ENCODE data around the gene MCTP1.

MCTP1 gene

GRCh38 chr5:94812232-94812631 is 472.7 kb downstream of the MCTP1 start:
- DNase-seq (ENCODE audit: low read depth in 2 of 2): no peak

GRCh38 chr5:94811331-94811730 is 473.6 kb downstream of the MCTP1 start:
- DNase-seq (ENCODE audit: low read depth in 2 of 2): no peak

GRCh38 chr5:94810877-94811276 is 474.0 kb downstream of the MCTP1 start:
- no peak for DNase-seq (ENCODE audit: low read depth in 2 of 2)

- no peak for DNase-seq (ENCODE audit: low read depth in 2 of 2)
Observed at GRCh38 chr5:94810281-94810680, 474.6 kb downstream of the MCTP1 start.

- DNase-seq (ENCODE audit: low read depth in 2 of 2): no peak
Observed at GRCh38 chr5:94808497-94808896, 476.4 kb downstream of the MCTP1 start.

- no peak for DNase-seq (ENCODE audit: low read depth in 2 of 2)
Observed at GRCh38 chr5:94807985-94808384, 476.9 kb downstream of the MCTP1 start.

GRCh38 chr5:94802450-94802849 is 482.4 kb downstream of the MCTP1 start:
- DNase-seq (ENCODE audit: low read depth in 2 of 2): no peak

GRCh38 chr5:94796586-94796985 is 488.3 kb downstream of the MCTP1 start:
- no peak for DNase-seq (ENCODE audit: low read depth in 2 of 2)

GRCh38 chr5:94793816-94794198 is 491.1 kb downstream of the MCTP1 start:
- no peak for DNase-seq (ENCODE audit: low read depth in 2 of 2)

GRCh38 chr5:94793113-94793815 is 491.6 kb downstream of the MCTP1 start:
- DNase-seq (ENCODE audit: low read depth in 2 of 2): no peak

GRCh38 chr5:94791829-94792228 is 493.1 kb downstream of the MCTP1 start:
- DNase-seq (ENCODE audit: low read depth in 2 of 2): no peak

- no peak for DNase-seq (ENCODE audit: low read depth in 2 of 2)
Observed at GRCh38 chr5:94788527-94788926, 496.4 kb downstream of the MCTP1 start.

- no peak for DNase-seq (ENCODE audit: low read depth in 2 of 2)
Observed at GRCh38 chr5:94784536-94785505, 500.1 kb downstream of the MCTP1 start.

GRCh38 chr5:94782383-94782782 is 502.5 kb downstream of the MCTP1 start:
- no peak for DNase-seq (ENCODE audit: low read depth in 2 of 2)

- DNase-seq (ENCODE audit: low read depth in 2 of 2): no peak
Observed at GRCh38 chr5:94779684-94780083, 505.2 kb downstream of the MCTP1 start.

GRCh38 chr5:94778732-94779131 is 506.2 kb downstream of the MCTP1 start:
- no peak for DNase-seq (ENCODE audit: low read depth in 2 of 2)

- no peak for DNase-seq (ENCODE audit: low read depth in 2 of 2)
Observed at GRCh38 chr5:94778299-94778698, 506.6 kb downstream of the MCTP1 start.

- no peak for DNase-seq (ENCODE audit: low read depth in 2 of 2)
Observed at GRCh38 chr5:94777056-94777880, 507.6 kb downstream of the MCTP1 start.

- no peak for DNase-seq (ENCODE audit: low read depth in 2 of 2)
Observed at GRCh38 chr5:94776167-94776566, 508.7 kb downstream of the MCTP1 start.

GRCh38 chr5:94775088-94775487 is 509.8 kb downstream of the MCTP1 start:
- DNase-seq (ENCODE audit: low read depth in 2 of 2): no peak

GRCh38 chr5:94771742-94772141 is 513.2 kb downstream of the MCTP1 start:
- DNase-seq (ENCODE audit: low read depth in 2 of 2): no peak

GRCh38 chr5:94769996-94770395 is 514.9 kb downstream of the MCTP1 start:
- DNase-seq (ENCODE audit: low read depth in 2 of 2): no peak

Measured in stimulated activated CD4-positive, alpha-beta T cell treated with anti-CD3 and anti-CD28 coated beads, Interleukin-12 subunit alpha, Interleukin-12 subunit beta, amount 100 ng/mL, for 24 hours (primary cell).